Measurements from ENCODE around the gene TBRG1.

DNA sequence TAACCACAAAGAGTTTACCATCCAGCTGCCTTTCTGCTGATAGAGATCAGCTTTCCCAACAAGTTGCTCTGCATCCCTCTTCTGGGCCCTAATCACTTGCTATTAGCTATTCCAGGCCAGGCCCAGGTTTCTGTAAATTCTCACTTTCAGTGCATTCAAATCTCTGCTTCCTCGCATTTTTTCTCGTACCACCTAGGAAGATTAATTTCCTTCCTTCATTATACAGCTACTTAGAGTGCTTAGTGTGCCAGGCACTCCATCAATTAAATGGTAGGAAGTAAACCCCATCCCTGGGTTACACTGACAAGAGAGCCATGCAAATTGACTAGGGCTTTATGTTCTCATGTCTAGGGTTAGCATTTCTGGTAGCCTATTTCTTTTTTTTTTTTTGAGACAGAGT lies 41.2 kb downstream of the TBRG1 start:
- TF ChIP-seq EZH2phosphoT487 (IDR thresholded peaks at IDR 0.05; ENCODE audit: insufficient read depth, low read depth): no peak
- TF ChIP-seq EZH2 (IDR thresholded peaks at IDR 0.05; ENCODE audit: insufficient read depth, poor library complexity, severe bottlenecking): no peak
